ENCODE data around the gene GIGYF2. TPM values are rescaled to one million over a fixed set of nuclear protein-coding genes. Genes with fewer than 3 reads are reported as not detected.

GIGYF2 gene
- total and polyA plus RNA-seq, 2 of the 4 experiments (the other 2 are of a cell fraction): 14.7 to 66.0 TPM

DNA sequence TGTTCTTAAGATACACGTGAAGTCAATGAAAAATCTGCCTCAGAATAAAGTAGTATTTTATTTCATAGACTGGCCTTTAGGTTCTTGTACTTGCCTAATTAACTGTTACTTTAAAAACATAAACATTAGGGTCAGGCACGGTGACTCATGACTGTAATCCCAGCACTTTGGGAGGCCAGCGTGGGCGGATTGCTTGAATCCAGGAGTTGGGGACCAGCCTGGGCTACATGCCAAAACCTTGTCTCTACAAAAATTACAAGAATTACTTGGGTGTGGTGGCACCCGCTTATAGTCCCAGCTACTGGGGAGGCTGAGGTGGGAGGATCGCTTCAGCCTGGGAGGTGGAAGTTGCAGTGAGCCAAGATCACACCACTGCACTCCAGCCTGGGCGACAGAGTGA, 157.0 kb downstream of the GIGYF2 start:
- no peaks in the 10 kb centered on the region for H3K27me3 ChIP-seq (ENCODE audit: control insufficient read depth, insufficient read depth, low read length)
- H3K27ac ChIP-seq (ENCODE audit: insufficient read depth, low read length): no peak overlapping the region
- peak; percentile 77 for ATAC-seq (ENCODE audit: low read depth)

More for the DNA sequence above, 157.0 kb downstream of the GIGYF2 start:
- Histone ChIP-seq H2AFZ (replicated peaks; ENCODE audit: low read length, poor library complexity) (no peak overlapping the region), H2AK5ac (ENCODE audit: low read depth, low read length) (no peak overlapping the region), H2BK20ac (ENCODE audit: low read depth, low read length) (no peak overlapping the region), H2BK15ac (ENCODE audit: low read depth, low read length) (no peak overlapping the region), H3K4me3 (ENCODE audit: insufficient read depth, low read depth, low read length) (no peak overlapping the region), H3K56ac (ENCODE audit: extremely low read depth, insufficient read depth, low read length) (no peak overlapping the region), H2BK5ac (ENCODE audit: low read depth, low read length, poor library complexity, severe bottlenecking) (no peak overlapping the region), H4K8ac (ENCODE audit: low read depth in 2 of 2, low read length in 2 of 2) (no peak overlapping the region), H3K4ac (ENCODE audit: low read depth, low read length) (no peak overlapping the region), H3K4me1 (ENCODE audit: control insufficient read depth, insufficient read depth, low read length) (peaks cover 8% of the 10 kb centered on the region), H3K23ac (ENCODE audit: low read depth, low read length) (no peak overlapping the region), H3K79me1 (ENCODE audit: low read depth in 1 of 2, low read length in 2 of 2) (peaks cover 0 to 12% of the 10 kb centered on the region in 2 experiments; a peak in 2 of 4 replicates), H2AK9ac (replicated peaks; ENCODE audit: low read depth, low read length, poor library complexity) (no peak overlapping the region), H3K9ac (ENCODE audit: low read depth, low read length) (no peak overlapping the region), H4K91ac (ENCODE audit: insufficient read depth, low read depth, low read length) (no peak overlapping the region), H4K5ac (ENCODE audit: low read depth, low read length) (no peak overlapping the region), H3K36me3 (ENCODE audit: control insufficient read depth, insufficient read depth, low read length) (peaks cover 37% of the 10 kb centered on the region), H3K18ac (ENCODE audit: low read depth, low read length) (no peak overlapping the region), H2BK120ac (ENCODE audit: low read depth, low read length) (no peak overlapping the region), H4K20me1 (ENCODE audit: insufficient read depth, low read length) (peaks cover 4% of the 10 kb centered on the region; the same call in 1 of the 2 replicates), H3K9me1 (ENCODE audit: insufficient read depth, low read length) (peaks cover 6% of the 10 kb centered on the region; the same call in 1 of the 2 replicates), H3K14ac (replicated peaks; ENCODE audit: low read depth, low read length) (no peak overlapping the region), H3K9me3 (ENCODE audit: control insufficient read depth, insufficient read depth, low read length) (no peaks in the 10 kb centered on the region), H3K4me2 (ENCODE audit: low read depth, low read length) (no peak overlapping the region)
- CTCF ChIA-PET: interaction anchor here (1.2 to 1.5 kb wide), 3 partner anchors 21 to 398 kb away, joined by 3 read pairs; partner anchors contain the start of gene ATG16L1
- intact Hi-C loops (cut with micrococcal nuclease): no loop called here
- TF ChIP-seq RAD21 (IDR thresholded peaks at IDR 0.05; ENCODE audit: low read length): no peak
- TF ChIP-seq, protein P1, sequence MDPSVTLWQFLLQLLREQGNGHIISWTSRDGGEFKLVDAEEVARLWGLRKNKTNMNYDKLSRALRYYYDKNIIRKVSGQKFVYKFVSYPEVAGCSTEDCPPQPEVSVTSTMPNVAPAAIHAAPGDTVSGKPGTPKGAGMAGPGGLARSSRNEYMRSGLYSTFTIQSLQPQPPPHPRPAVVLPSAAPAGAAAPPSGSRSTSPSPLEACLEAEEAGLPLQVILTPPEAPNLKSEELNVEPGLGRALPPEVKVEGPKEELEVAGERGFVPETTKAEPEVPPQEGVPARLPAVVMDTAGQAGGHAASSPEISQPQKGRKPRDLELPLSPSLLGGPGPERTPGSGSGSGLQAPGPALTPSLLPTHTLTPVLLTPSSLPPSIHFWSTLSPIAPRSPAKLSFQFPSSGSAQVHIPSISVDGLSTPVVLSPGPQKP (IDR thresholded peaks at IDR 0.05; ENCODE audit: borderline replicate concordance, low read depth, low read length): no peak
- TF ChIP-seq NFE2L2 (IDR thresholded peaks at IDR 0.05; ENCODE audit: low read depth, low read length): no peak
- peak; percentile 84 for TF ChIP-seq FOS (IDR thresholded peaks at IDR 0.05; ENCODE audit: low read depth, low read length)
- TF ChIP-seq RCOR1 (IDR thresholded peaks at IDR 0.05; ENCODE audit: insufficient replicate concordance, low read length): no peak
- TF ChIP-seq CEBPB (IDR thresholded peaks at IDR 0.05; ENCODE audit: low read depth, low read length): peak; percentile 18; the same call in 1 of the 2 replicates
- TF ChIP-seq POLR2A (IDR thresholded peaks at IDR 0.05; ENCODE audit: low read depth, low read length): no peak
- 0 out of 2 replicates have a peak, but pooled peaks have one; percentile 27 for TF ChIP-seq BHLHE40 (IDR thresholded peaks at IDR 0.05; ENCODE audit: low read depth, low read length)
- no peak for TF ChIP-seq MAZ (IDR thresholded peaks at IDR 0.05; ENCODE audit: borderline replicate concordance, low read depth, low read length)
- POLR2A ChIA-PET (ENCODE audit: unreplicated experiment): no interaction called here
- in situ Hi-C loops (cut with MboI; ENCODE audit: low sequenced_read_pairs): loop anchor here (5.0 to 10.0 kb wide), 2 partner anchors 201 to 398 kb away; partner anchors contain the start of gene ATG16L1
- WGBS, 2 experiments (ENCODE audit: extremely low coverage in 2 of 2, insufficient read length in 1 of 2): no CpG with 5 or more reads among the region's 7 CpGs
- no TSS peak for BruUV-seq (replicated peaks)
- DNase-seq: peak; percentile 88
- dilution Hi-C loops (cut with HindIII; ENCODE audit: low sequenced_read_pairs, unreplicated experiment): no loop called here

Measured in IMR-90 (cell line).